Endodermal cell (in vitro differentiated cells): Measurements from ENCODE around the gene CPZ. TPM values are rescaled to one million over a fixed set of nuclear protein-coding genes. Genes with fewer than 3 reads are reported as not detected.

Experiments
- DNase-seq: peaks from one replicate; pipeline ENCODE4 v3.0.0-alpha.2; 2017
- H3K27ac ChIP-seq: 2 replicates; pipeline ENCODE4 v1.5.1; 2013; ENCODE audit warnings: mild to moderate bottlenecking, low read depth, low read length, moderate library complexity
- H3K27me3 ChIP-seq: 2 replicates; pipeline ENCODE4 v1.6.1; 2013; ENCODE audit warnings: mild to moderate bottlenecking, low read length, moderate library complexity; ENCODE audit not compliant: insufficient read depth, control insufficient read depth, poor library complexity, severe bottlenecking
- H3K36me3 ChIP-seq: 2 replicates; pipeline ENCODE4 v1.7.0; 2013; ENCODE audit warnings: mild to moderate bottlenecking, low read length, moderate library complexity; ENCODE audit not compliant: control insufficient read depth, insufficient read depth
- H3K4me1 ChIP-seq: one replicate; pipeline ENCODE4 v1.7.0; 2013; ENCODE audit warnings: low read length; ENCODE audit not compliant: control insufficient read depth, insufficient read depth
- H3K4me3 ChIP-seq: 2 replicates; pipeline ENCODE4 v1.5.1; 2013; ENCODE audit warnings: mild to moderate bottlenecking, low read length, moderate library complexity
- H3K9ac ChIP-seq: 2 replicates; pipeline ENCODE4 v1.6.1; 2013; ENCODE audit warnings: mild to moderate bottlenecking, low read length, moderate library complexity; ENCODE audit not compliant: poor library complexity, severe bottlenecking; ENCODE audit errors: extremely low read depth
- H3K9me3 ChIP-seq: 2 replicates; pipeline ENCODE4 v1.6.1; 2013; ENCODE audit warnings: mild to moderate bottlenecking, low read length, moderate library complexity; ENCODE audit not compliant: control insufficient read depth
- H3K27ac Mint-ChIP-seq: 2 replicates; pipeline ENCODE4 v1.8.0; 2020; ENCODE audit warnings: mixed read lengths
- H3K27me3 Mint-ChIP-seq: 2 replicates; pipeline ENCODE4 v1.8.0; 2021; ENCODE audit warnings: mild to moderate bottlenecking, mixed read lengths; ENCODE audit not compliant: insufficient read depth
- H3K36me3 Mint-ChIP-seq: 2 replicates; pipeline ENCODE4 v1.8.0; 2020; ENCODE audit warnings: low read depth, mixed read lengths
- H3K4me1 Mint-ChIP-seq: 2 replicates; pipeline ENCODE4 v1.8.0; 2020; ENCODE audit warnings: mixed read lengths
- H3K4me3 Mint-ChIP-seq: 2 replicates; pipeline ENCODE4 v1.8.0; 2020; ENCODE audit warnings: mild to moderate bottlenecking, moderate library complexity, mixed read lengths
- H3K9me3 Mint-ChIP-seq: 2 replicates; pipeline ENCODE4 v1.8.0; 2020; ENCODE audit warnings: mild to moderate bottlenecking, mixed read lengths
- CTCF ChIP-seq: fragments of 200-600 bp; sonication (generic); conservative IDR thresholded peaks from 2 replicates; pipeline ENCODE4 v1.5.0; 2021; ENCODE audit warnings: antibody characterized with exemption, mild to moderate bottlenecking
- WGBS, 2 experiments: methylation state at CpG; one replicate each; pipeline versions ENCODE4 v1.1.5 to v1.1.7; 2013; ENCODE audit warnings: missing lambda C conversion rate in 2 of 2, mixed read lengths in 1 of 2; ENCODE audit not compliant: insufficient coverage in 1 of 2, insufficient read length in 1 of 2; 5-methylcytosine and 5-hydroxymethylcytosine counted together
- total RNA-seq, 2 donors: library from RNA; stranded (reverse); fragmentation: NEBNext Ultra II Directional in 1 of 2; extraction: Animal tissue kit (Norgen Biotek cat#: 25700) in 1 of 2; gene quantifications; 2 replicates in 1 of 2; 3 replicates in 1 of 2; pipeline ENCODE4 v1.2.1, GENCODE V29; 2021

CPZ gene
- total RNA-seq, 2 donors from 2014 or later: 23.9 to 33.6 TPM

GRCh38 chr4:8547912-8548730 lies 44.4 kb upstream of the CPZ start:
- peaks cover 8% of the 10 kb centered on the region for H3K4me1 Mint-ChIP-seq

GRCh38 chr4:8548731-8549351 lies 43.7 kb upstream of the CPZ start:
- Mint-ChIP-seq H3K4me1 (peaks cover 8% of the 10 kb centered on the region), H3K4me3 (no peak overlapping the region), H3K36me3 (no peaks in the 10 kb centered on the region), H3K9me3 (no peaks in the 10 kb centered on the region), H3K27ac (no peak overlapping the region), H3K27me3 (no peaks in the 10 kb centered on the region)
- no peak overlapping the region for H3K4me3 ChIP-seq
- WGBS, 2 experiments: 87 to 89% methylated on average over 5 to 12 of the region's 14 CpGs
- no peaks in the 10 kb centered on the region for H3K9me3 ChIP-seq
- no peak overlapping the region for H3K9ac ChIP-seq
- no peak overlapping the region for H3K27ac ChIP-seq
- peak; percentile 47 for DNase-seq
- H3K27me3 ChIP-seq: no peaks in the 10 kb centered on the region
- no peaks in the 10 kb centered on the region for H3K36me3 ChIP-seq
- peaks cover 9% of the 10 kb centered on the region for H3K4me1 ChIP-seq
- TF ChIP-seq CTCF: no peak

More at GRCh38 chr4:8547912-8548730, 44.4 kb upstream of the CPZ start:
- Histone ChIP-seq H3K4me1 (peaks cover 9% of the 10 kb centered on the region), H3K9me3 (no peaks in the 10 kb centered on the region), H3K9ac (no peak overlapping the region), H3K4me3 (no peak overlapping the region), H3K36me3 (no peaks in the 10 kb centered on the region), H3K27me3 (no peaks in the 10 kb centered on the region), H3K27ac (no peak overlapping the region)
- TF ChIP-seq CTCF: no peak
- Mint-ChIP-seq H3K27ac (no peak overlapping the region), H3K36me3 (no peaks in the 10 kb centered on the region), H3K4me3 (no peak overlapping the region), H3K27me3 (no peaks in the 10 kb centered on the region), H3K9me3 (no peaks in the 10 kb centered on the region)
- 95 to 98% methylated on average over 12 to 16 of the region's 16 CpGs for WGBS, 2 experiments
- peak; percentile 45 for DNase-seq

GRCh38 chr4:8549352-8549931 lies 43.1 kb upstream of the CPZ start:
- H3K4me3 ChIP-seq: no peak overlapping the region
- peak; percentile 51 for DNase-seq
- Mint-ChIP-seq H3K4me3 (no peak overlapping the region), H3K9me3 (no peaks in the 10 kb centered on the region), H3K36me3 (no peaks in the 10 kb centered on the region), H3K27ac (no peak overlapping the region), H3K4me1 (peaks cover 13% of the 10 kb centered on the region), H3K27me3 (no peaks in the 10 kb centered on the region)
- no peak overlapping the region for H3K27ac ChIP-seq
- H3K9me3 ChIP-seq: no peaks in the 10 kb centered on the region
- TF ChIP-seq CTCF: no peak
- no peaks in the 10 kb centered on the region for H3K27me3 ChIP-seq
- no peaks in the 10 kb centered on the region for H3K36me3 ChIP-seq
- WGBS, 2 experiments: 74 to 90% methylated on average over 3 to 11 of the region's 11 CpGs
- no peak overlapping the region for H3K9ac ChIP-seq
- peaks cover 10% of the 10 kb centered on the region for H3K4me1 ChIP-seq
